ENCODE data around the gene LINC00632.
A peak's percentile ranks its signal among the peaks of the same experiment; 100 is the strongest.
"Not testable (repeated sequence)": the region's sequence is repeated elsewhere in the genome, so short reads cannot be mapped to it uniquely, and the experiment has no call there.

Gene LINC00632

GRCh38 chrX:140709421-140709846 is at the start of gene LINC00632:
Gene LINC00632, plus strand, starts transcription at chrX:140709759.
- no peak for DNase-seq

- DNase-seq: no peak
These were observed 47.9 kb upstream of the LINC00632 start for GRCh38 chrX:140661643-140662042.

- DNase-seq: no peak
These were observed 44.6 kb upstream of the LINC00632 start for GRCh38 chrX:140664939-140665338.

DNA sequence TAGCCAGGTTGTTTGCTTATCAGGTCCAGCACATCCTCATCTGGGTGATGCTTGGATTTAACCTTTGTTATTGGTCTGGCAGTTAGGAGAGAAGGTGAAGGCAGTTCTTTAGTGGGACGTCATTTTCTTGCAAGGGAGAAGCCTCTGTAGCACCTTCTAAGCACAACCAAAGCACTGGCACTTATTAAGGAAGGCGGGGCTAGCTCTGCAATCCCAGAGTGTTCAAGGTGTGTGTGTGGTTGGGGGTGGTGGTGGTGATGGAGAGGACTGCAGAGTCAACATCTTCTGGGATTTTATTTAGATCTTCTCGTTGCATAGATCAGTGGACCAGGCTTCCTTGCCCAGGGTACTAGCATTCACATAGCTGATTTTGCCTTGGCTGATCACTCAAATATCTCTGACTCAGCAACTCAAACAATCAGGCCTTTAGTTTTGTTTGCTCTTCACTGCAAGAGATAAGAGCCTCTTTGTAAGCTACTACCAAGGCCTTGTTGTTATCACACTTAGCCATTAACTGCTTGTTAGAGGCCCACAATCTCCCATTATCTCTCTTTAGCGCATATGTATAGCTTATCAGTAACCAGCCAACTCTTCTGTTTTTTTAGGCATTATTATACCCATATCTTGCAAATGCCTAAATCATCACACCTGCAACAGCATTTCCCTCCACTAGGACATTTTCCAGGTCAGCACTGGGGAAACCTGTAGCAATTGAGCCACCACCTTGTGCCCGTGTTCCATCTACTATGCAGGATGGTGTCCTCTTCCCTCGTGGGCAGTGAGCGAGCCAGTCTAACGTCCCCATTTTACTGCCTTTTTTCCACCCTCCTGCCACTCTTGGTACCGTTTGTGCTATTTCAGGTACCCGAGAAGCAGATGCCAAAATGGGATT is 36.5 kb upstream of the LINC00632 start:
- no peak for DNase-seq

GRCh38 chrX:140687706-140688105 is 21.9 kb upstream of the LINC00632 start:
- no peak for DNase-seq

DNA sequence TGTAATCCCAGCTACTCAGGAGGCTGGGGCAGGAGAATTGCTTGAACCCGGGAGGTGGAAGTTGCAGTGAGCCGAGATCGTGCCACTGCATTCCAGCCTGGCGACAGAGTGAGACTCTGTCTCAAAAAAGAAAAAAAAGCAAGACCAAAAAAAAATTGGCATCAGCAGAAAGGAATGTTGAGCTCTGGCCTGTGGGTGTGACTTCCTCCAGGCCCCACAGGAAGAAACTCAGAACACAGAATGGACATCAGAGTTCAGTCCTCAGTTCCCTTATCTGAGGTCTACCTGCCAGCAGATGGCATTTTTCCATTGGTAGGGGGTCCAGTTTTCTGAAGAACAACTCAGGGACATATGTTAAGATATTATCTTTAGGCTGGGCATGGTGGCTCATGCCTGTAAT is 18.0 kb upstream of the LINC00632 start:
- DNase-seq: not testable (repeated sequence)

DNA sequence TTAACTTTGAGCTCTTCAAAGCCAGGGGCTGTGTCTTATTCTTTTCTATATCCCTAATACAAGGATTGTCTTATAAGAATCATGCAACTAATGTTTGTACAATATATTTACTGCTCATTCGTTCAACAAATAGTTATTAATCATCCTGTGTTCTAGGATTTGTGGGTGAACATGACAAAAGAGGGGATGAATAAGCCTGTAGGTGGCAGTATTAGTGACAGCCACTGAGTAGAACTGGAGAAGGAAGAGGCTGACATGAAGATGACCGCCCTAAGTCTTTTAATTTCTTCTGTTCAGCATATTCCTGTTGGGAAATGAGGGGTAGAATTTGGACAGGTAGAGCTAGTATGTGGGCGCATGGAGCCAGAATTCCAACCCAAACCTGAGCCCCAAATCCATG is 11.9 kb upstream of the LINC00632 start:
- no peak for DNase-seq

DNA sequence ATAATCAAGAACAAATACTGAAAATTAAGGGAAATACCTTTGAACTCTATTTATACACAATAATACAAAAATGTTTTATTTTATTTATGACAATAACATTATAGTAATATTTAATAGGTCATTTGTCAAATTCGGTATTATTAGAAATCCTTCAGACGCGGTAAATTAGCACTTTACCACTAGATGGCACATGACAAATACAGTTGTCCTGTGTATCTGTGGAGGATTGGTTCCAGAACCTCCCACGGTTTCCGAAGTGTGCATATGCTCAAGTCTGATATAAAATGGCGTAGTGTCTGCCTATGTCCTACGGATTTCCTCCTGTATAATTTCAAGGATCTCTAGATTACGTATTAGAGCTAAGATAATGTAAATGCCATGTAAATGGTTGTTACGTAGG is 8.1 kb upstream of the LINC00632 start:
- no peak for DNase-seq

GRCh38 chrX:140710710-140711109 is 1.2 kb downstream of the LINC00632 start:
- DNase-seq: no peak

GRCh38 chrX:140711894-140712293 is 2.3 kb downstream of the LINC00632 start:
- no peak for DNase-seq

DNA sequence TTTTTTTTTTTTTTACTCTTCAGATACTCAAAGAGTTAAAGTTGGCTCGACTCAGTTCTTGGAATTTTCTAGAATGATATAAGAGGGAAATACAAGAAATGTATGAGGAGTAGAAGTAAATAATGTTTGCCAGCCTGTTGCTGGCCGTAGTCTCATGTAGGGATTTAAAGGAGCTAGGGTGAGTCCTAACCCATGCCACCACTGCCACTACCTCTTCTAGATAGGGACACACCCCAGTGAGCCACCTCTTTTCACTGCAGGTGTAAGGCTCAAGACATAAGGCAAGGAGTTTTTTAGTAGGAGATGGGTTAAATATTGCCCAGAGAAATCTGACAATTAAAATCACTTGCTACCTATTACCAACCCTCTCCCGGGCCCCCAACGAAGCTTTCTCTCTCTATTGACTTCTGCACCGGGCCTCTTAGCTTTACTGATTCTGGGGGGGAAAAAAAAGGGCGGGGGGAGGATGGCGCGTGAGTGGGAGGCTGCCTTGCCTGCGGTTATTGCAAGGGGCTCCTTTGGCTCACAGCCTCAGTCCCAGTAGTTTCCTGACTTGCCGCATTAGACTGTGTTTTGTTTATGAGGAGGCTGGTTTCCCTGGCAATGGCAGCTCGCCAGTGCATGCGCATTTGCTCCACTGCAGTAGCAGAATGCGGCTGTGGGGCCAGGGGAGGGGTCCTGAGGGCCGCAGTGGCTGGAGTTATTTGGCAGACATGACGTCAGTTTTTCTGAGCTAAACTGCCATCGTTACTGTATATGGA is 3.0 kb downstream of the LINC00632 start:
- DNase-seq: peak; percentile 8

DNA sequence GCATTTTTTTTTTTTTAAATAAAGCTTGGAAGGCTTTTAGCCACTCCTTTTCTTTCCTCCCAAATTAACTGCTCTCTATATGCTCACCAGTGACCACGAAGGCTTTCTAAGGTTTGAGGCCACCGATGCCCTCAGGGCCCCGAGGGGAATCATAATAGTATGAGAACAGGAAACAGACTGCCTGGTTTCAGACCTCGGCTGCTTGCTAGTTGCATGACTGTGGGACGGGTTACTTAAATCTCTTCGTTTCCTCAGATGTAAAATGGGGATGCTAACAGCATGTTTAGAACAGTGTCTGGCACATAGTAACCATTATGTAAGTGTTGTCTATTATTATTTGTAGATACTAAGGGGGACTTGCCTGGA is 3.6 kb downstream of the LINC00632 start:
- no peak for DNase-seq

- no peak for DNase-seq
These were observed 6.2 kb downstream of the LINC00632 start for GRCh38 chrX:140715787-140716186.

DNA sequence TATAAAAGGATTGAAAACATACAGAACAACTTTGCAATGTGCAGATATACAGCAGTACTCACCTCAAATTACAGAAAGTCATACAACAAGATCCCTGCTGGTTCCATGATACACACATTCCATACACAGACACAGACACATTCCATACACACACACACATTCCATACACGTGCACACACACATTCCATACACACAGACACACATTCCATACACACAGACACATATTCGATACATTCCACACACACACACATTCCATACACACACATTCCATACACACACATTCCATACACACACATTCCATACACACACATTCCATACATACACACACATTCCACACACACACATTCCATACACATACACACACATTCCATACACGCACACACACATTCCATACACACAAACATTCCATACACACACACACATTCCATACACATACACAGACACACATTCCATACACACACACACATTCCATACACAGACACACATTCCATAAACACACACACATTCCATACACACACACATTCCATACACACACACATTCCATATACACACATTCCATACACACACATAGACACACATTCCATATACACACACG is 13.7 kb downstream of the LINC00632 start:
- no peak for DNase-seq

DNA sequence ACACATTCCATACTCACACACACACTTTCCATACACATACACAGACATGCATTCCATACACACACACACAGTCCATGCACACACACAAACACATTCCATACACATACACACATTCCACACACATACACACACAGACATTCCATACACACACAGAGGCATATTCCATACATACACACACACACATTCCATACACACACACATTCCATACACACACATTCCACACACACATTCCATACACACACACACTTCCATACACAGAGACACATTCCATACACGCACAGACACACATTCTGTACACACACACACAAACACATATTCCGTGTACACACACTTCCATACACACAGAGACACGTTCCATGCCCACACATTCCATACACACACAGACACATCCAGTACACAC is 14.8 kb downstream of the LINC00632 start:
- DNase-seq: no peak

DNA sequence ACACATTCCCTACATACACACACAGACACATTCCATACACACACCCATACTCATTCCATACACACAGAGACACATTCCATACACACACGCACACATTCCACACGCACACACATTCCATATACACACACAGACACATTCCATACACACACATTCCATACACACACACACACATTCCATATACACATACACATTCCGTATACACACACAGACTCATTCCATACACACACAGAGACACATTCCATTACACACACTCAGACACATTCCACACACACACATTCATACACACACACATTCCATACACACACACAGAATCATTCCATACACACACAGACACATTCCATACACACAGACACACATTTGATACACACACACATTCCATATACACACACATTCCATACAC is 15.2 kb downstream of the LINC00632 start:
- DNase-seq: no peak

- DNase-seq: no peak
These were observed 15.9 kb downstream of the LINC00632 start for GRCh38 chrX:140725500-140725899.

DNA sequence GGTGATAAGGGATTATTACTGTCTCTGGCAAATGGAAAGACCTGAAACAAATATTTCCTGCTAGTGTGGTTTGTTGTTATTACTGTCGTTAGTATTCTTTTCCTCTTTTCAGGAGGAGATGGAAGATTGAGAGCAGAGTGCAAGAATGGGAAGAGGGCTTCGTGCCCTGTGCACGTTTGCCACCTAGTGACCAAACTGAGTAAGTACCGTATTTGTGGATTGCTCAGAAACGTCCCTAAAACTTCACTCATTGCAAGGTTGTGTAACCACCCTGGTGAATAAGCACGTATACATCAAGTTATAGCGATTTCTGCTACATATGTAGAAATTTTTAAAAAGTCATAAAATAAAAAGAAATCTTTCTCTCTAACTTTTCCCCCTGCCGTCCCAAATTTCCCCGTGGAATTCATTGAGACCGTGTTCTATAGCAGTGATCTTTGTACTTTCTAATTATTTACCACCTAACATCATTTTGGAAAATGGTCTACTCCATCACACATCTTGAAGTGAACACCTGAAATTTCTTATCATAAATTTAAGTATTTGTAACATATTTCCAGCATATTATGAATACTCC is 24.3 kb downstream of the LINC00632 start:
- DNase-seq: no peak

GRCh38 chrX:140744085-140744484 is 34.5 kb downstream of the LINC00632 start:
- no peak for DNase-seq

DNA sequence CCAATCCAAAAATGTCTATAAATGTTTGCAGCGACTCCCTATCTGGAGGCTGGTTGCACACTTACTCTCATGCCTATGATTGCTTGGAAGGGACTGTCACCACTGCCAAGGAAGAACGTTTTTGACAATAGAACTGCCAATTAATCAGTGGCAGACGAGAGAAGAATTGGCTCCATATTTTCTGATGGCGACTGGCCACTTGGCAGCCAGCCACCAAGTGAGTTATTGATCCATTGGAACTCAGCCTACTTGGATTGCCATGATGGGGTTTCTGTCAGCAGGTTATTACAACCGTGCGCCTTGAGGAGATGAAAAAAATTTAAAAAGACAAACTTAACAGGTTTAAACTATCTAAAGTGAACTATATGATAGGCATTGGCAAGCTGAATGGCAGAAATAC is 47.4 kb downstream of the LINC00632 start:
- DNase-seq: no peak

GRCh38 chrX:140762061-140762460 is 52.5 kb downstream of the LINC00632 start:
- no peak for DNase-seq

DNA sequence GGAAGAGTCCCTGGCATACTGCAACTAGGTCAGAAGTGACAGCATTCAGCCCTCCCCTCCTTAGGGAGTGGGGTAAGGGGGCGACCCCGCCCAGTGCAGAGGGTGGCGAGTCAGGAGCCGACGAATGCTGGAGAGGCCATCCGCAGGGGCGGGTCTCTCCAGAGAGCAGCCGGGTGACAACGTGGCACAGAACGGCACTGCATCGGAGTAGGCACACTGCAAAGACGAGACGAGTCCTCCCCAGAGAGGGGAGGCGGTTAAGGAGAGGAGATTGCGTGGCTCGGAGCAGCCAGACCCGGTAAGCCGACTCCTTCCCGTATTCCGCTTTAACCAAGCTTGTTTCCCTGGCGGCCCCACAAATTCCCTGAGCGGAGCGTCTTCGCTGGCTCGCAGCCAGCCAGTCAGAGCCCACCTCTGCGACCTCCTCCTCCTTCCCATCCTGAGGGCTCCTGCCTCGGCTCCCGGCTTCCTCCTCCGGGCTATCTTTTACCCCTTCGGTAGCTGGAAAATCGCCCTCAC is 54.9 kb downstream of the LINC00632 start:
- DNase-seq: no peak
